Measurements from ENCODE around the gene HSPA12A.

Gene HSPA12A

DNA sequence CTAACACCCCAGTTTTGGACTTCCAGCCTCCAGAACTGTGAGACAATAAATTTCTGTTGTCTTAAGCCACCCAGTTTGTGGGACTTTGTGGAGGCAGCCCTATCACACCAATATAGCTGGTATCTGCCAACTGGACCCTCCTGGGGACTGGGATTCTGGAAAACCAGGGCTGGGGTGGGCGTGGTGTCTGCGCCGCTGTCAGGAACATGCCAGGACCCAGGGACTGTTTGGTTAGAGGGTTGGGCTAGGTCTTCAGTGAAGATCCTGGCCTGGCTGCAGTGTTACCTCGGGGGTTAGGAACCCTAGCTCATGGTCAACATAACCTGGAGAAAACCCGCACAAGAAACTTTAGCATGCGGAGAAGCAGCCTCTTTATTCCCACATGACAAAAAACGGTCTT is 79.0 kb downstream of the HSPA12A start:
- DNase-seq, result no peak

GRCh38 chr10:116660860-116661259 is 81.5 kb downstream of the HSPA12A start:
- DNase-seq, result no peak

- no peak for DNase-seq
Measured at GRCh38 chr10:116659049-116659670, 83.2 kb downstream of the HSPA12A start.

- DNase-seq, result no peak
Measured at GRCh38 chr10:116657863-116658551, 84.4 kb downstream of the HSPA12A start.

GRCh38 chr10:116656044-116656443 is 86.3 kb downstream of the HSPA12A start:
- no peak for DNase-seq

DNA sequence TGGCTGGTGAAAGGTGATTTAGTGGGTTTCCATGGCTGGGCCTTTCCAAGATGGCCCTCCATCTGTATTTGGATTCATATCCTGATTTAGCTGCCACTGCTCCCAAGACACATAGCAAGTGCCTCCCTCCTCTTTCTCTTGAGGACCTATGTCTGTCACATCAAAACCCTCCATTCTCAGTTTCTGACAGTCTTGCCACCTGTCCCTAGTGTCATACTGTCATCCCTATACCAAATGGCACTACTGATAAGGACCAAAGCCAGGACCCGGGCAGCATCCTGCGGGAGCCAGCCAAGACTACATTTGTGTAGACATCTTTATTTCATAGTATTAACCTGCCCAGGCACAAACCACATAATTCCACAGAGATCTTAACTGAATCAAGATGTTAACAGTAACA is 86.8 kb downstream of the HSPA12A start:
- DNase-seq, result no peak

- no peak for DNase-seq
Measured at GRCh38 chr10:116654816-116655215, 87.5 kb downstream of the HSPA12A start.

GRCh38 chr10:116653885-116654284 is 88.5 kb downstream of the HSPA12A start:
- no peak for DNase-seq

- no peak for DNase-seq
Measured at GRCh38 chr10:116648903-116649302, 93.5 kb downstream of the HSPA12A start.

- no peak for DNase-seq
Measured at GRCh38 chr10:116646502-116646901, 95.9 kb downstream of the HSPA12A start.

DNA sequence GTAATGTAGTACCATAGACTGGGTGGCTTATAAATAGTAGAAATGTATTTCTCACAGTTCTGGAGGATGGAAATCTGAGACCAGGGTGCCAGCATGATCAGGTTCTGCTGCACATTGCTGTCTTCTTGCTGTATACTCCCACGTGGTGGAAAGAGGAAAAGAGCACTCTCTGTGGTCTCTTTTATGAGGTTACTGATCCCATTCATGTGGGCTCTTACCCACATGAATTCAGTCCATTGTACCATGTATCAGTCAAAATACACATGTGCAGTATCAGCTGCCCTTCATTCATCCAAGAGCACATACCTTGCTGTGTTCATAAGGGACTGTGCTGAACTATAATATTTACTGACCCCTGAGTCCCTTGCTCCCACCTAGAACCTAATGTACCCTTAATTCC is 104.5 kb downstream of the HSPA12A start:
- no peak for DNase-seq

DNA sequence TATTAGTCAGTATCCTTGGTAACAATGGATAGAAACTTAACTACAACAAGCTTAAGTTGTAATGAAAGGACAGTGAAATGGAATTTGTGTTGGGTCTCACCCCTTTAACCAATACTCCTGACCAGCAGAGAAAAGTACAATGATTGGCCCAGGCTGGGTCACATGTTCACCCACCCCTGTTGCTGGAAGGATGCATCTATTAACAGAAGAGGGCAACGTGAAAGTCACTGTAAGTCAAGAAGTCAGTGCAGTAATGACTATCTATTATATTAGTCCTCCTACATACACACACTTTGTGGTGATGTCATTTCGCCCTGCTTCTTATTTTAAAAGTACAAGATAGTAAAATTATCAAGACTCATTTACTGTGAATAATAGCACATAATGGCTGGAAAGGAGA is 105.4 kb downstream of the HSPA12A start:
- DNase-seq, result no peak

DNA sequence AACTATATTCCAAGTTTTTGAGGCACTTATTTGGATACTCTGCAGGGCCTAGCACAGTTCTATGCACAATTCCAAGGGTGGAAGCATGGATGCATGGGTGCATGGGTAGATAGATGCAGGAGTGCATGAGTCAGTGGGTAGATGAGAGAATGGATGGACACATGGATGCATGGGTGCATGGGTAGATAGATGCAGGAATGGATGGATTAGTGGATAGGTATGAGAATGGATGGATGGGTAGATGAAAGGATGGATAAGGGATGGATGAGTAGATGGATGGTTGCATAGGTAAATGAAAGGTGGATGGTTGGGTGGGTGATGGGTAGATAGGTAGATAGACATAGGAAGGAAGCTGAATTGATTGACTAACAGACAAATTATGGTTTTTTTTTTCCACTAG is 106.0 kb downstream of the HSPA12A start:
- no peak for DNase-seq

DNA sequence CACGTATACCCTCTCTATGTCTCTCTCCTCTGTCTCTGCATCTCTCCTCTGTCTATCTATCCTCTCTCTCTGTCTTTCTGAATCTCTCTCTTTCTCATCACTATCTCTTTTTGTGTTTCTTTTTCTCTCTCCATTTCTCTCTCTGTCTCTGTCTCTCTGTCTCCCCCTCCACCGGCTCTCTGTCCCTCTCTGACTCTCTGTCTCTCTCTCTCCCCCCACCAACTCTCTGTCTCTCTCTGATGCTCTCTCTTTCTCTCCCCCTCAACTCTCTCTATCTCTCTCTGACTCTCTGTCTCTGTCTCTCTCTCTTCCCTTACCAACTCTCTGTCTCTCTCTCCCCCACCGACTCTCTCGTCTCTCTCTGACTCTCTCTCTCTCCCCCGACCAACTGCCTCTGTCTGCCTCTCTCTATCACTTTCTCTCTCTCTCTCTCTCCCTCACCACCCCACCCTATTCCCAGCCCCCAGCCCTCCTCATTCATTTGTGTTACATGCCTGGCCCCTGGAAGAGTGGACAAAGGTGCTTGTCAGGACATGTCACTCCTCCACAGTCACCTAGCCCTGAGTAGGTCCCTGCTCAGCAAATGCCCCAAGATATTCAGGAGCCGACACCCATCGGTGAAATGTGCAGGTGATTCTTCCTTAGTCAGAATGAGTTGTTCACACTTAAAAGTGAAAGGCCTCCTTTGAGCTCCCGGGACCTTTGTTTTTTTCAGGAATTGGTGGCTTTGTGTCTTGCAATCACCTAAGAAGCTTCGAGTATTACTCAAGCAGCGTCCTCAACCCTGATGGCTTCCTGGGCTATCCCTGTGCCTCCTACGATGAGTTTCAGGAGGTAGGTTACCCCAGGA is 108.0 kb downstream of the HSPA12A start:
- DNase-seq, result no peak

DNA sequence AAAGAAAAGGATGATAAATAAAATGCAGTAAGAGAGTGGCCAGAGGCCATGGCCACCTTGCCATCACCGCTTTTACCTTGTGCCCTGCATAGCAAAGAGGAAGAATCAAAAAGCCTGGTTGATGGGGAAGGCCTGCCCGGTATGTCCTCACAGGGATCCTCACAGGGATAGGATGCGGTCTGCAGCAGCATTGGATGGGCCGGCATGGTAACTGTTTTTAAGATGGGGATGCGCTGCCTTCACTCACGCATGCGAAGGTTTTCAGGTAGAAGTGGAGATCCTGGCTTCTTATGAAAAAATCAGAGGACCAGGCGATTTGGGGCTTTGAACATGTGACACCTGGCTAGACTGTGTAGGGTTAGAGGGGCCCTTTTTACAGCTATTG is 109.2 kb downstream of the HSPA12A start:
- no peak for DNase-seq

DNA sequence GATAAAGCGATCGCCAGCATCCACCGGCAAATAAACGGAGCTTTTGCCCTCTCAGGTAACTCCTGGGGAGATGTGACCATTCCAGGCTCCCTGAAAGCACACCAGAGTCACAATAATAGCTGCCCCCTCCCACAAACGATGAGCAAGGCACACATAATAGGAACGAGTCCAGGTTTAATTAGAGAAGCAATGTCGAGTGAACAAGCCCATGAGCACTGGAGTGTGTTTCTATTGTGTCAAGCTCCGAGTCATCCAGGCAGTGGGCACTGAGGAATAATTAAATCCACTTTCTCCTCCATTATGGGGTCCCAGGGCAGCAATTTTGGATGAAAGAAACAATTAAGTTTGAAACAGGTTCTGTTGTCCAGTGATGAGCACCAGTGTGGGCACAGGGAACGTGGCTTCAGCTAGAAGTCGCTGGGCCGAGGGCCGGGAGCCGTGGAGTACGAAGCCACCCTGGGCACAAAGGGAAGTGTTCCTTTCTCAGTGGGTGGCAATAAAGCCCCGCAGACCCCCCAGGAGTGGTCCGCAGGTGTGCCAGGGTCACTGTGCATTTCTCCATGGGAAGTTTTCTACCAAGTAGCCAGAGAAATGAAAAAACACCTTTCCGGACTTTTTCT is 109.7 kb downstream of the HSPA12A start:
- DNase-seq, result peak; percentile 43

GRCh38 chr10:116631871-116632295 is 110.5 kb downstream of the HSPA12A start:
- no peak for DNase-seq

GRCh38 chr10:116630020-116630419 is 112.3 kb downstream of the HSPA12A start:
- no peak for DNase-seq

DNA sequence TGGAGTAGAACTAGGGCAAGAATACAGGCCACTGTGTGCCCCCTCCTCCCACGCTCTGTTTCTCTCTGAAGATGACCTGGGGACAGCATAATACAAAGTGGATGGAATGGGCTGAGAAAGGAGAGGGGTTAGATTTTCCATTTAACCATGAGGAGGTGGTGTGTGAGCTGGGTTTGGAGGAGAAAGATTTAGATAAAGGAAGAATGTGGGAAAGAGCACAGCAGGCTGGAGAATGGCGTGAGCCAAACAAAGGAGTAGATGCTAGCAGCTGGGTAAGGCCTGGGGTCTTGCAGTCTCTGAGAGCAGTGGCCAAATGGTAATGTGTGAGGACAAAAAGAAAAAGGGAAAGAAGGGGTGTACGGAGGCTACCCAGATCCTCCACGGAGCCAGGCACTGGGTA is 113.0 kb downstream of the HSPA12A start:
- no peak for DNase-seq

DNA sequence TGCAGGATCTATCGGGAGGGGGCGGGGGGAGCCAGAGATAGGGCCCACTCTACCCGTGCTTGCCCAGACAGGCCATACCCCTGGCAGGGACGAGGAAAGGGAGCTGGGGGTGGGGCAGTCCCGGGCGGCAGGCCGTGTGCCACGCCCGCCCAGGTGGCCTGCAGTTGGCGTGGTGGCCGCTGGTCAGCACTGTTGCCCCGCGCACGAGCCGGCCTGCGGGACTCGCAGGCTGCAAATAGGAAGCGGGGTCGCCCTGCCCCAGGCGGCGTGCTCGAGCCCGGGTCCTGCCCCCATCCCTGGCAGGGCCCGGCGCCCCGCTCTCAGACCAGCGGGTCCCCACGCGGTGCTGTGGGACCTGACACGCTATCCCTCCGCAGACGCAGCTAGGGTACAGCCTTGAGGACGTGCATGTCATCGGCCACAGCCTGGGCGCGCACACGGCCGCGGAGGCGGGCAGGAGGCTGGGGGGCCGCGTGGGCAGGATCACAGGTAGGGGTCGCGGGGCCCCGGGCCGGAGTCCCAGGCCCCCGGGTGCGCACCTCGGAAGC is 114.9 kb downstream of the HSPA12A start:
- peak; percentile 76 for DNase-seq

- no peak for DNase-seq
Measured at GRCh38 chr10:116626815-116627214, 115.6 kb downstream of the HSPA12A start.

DNA sequence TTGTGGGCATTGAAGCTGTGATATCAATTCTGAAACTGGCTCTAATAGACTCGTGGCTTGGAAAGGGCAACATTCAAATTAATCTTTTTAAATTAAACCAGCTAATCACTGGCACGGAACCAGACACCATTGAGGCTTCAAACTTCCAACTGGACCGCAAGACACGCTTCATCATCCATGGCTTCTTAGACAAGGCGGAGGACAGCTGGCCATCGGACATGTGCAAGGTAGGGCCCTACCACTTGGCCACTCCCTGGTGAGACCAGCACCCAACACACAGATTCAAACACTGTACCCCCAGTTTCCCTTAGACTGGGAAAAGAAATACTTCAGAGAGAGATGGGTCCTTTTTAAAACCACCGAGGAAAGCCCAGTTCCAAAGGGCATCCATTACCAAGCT is 116.5 kb downstream of the HSPA12A start:
- DNase-seq, result no peak
